Mucosa of rectum (tissue), 2 donors: ENCODE data around the gene RBKS.
"Not testable (repeated sequence)": the region's sequence is repeated elsewhere in the genome, so short reads cannot be mapped to it uniquely, and the experiment has no call there.

Source experiments
- H3K27ac ChIP-seq, 2 donors: one replicate each; pipeline ENCODE4 v1.7.0; 2013; ENCODE audit warnings: inconsistent platforms in 2 of 2, low read depth in 2 of 2, low read length in 2 of 2
- H3K27me3 ChIP-seq, 2 donors: one replicate each; pipeline ENCODE4 v1.7.0; 2013; ENCODE audit warnings: low read length in 2 of 2; ENCODE audit not compliant: control insufficient read depth in 2 of 2, insufficient read depth in 2 of 2
- H3K36me3 ChIP-seq, 2 donors: one replicate each; pipeline ENCODE4 v1.7.0; 2013; ENCODE audit warnings: low read length in 2 of 2; ENCODE audit not compliant: control insufficient read depth in 2 of 2, insufficient read depth in 2 of 2
- H3K4me1 ChIP-seq, 2 donors: one replicate each; pipeline ENCODE4 v1.7.0; 2013; ENCODE audit warnings: low read length in 2 of 2, mild to moderate bottlenecking in 1 of 2; ENCODE audit not compliant: control insufficient read depth in 2 of 2, insufficient read depth in 2 of 2
- H3K4me3 ChIP-seq, 2 donors: one replicate each; pipeline ENCODE4 v1.7.0; 2013; ENCODE audit warnings: low read length in 2 of 2
- H3K9ac ChIP-seq, 2 donors: one replicate each; pipeline ENCODE4 v1.7.0; 2013; ENCODE audit warnings: low read length in 2 of 2, low read depth in 1 of 2, mild to moderate bottlenecking in 1 of 2
- H3K9me3 ChIP-seq, 2 donors: one replicate each; pipeline ENCODE4 v1.7.0; 2013; ENCODE audit warnings: low read length in 2 of 2; ENCODE audit not compliant: control insufficient read depth in 2 of 2
- donor health status: healthy.
- donor health status: Normal muscosa, but diverticular disease.

RBKS gene

GRCh38 chr2:27881815-27882583 lies 8.2 kb downstream of the RBKS start:
- peaks cover 3 to 10% of the 10 kb centered on the region in 2 donors for H3K4me1 ChIP-seq
- not testable (repeated sequence) for H3K9ac ChIP-seq, H3K27ac ChIP-seq, H3K36me3 ChIP-seq, H3K9me3 ChIP-seq, H3K27me3 ChIP-seq, H3K4me3 ChIP-seq

GRCh38 chr2:27878825-27879224 lies 11.4 kb downstream of the RBKS start:
- Histone ChIP-seq H3K27me3 (no peaks in the 10 kb centered on the region), H3K9ac (no peak overlapping the region), H3K4me3 (no peak overlapping the region), H3K36me3 (no peaks in the 10 kb centered on the region), H3K4me1 (no peaks in the 10 kb centered on the region), H3K9me3 (peaks cover 0 to 5% of the 10 kb centered on the region in 2 donors), H3K27ac (no peak overlapping the region)

- H3K27me3 ChIP-seq = no peaks in the 10 kb centered on the region
- H3K9ac ChIP-seq = no peak overlapping the region
These were observed 14.9 kb downstream of the RBKS start for GRCh38 chr2:27875089-27875881.

GRCh38 chr2:27873091-27873490 lies 17.1 kb downstream of the RBKS start:
- Histone ChIP-seq H3K36me3 (peaks cover 0 to 3% of the 10 kb centered on the region in 2 donors), H3K9me3 (peaks cover 0 to 5% of the 10 kb centered on the region in 2 donors), H3K4me3 (no peak overlapping the region), H3K27ac (no peak overlapping the region), H3K4me1 (no peaks in the 10 kb centered on the region), H3K27me3 (no peaks in the 10 kb centered on the region), H3K9ac (no peak overlapping the region)

More at GRCh38 chr2:27875089-27875881, 14.9 kb downstream of the RBKS start:
- H3K9me3 ChIP-seq = peaks cover 0 to 5% of the 10 kb centered on the region in 2 donors
- no peaks in the 10 kb centered on the region for H3K36me3 ChIP-seq
- no peaks in the 10 kb centered on the region for H3K4me1 ChIP-seq
- H3K27ac ChIP-seq = no peak overlapping the region
- H3K4me3 ChIP-seq = no peak overlapping the region

GRCh38 chr2:27871802-27872201 lies 18.4 kb downstream of the RBKS start:
- H3K36me3 ChIP-seq = peaks cover 0 to 3% of the 10 kb centered on the region in 2 donors
- H3K9ac ChIP-seq = no peak overlapping the region
- H3K4me3 ChIP-seq = no peak overlapping the region

GRCh38 chr2:27870724-27871123 lies 19.5 kb downstream of the RBKS start:
- peaks cover 0 to 3% of the 10 kb centered on the region in 2 donors for H3K36me3 ChIP-seq
- no peak overlapping the region for H3K9ac ChIP-seq
- no peaks in the 10 kb centered on the region for H3K4me1 ChIP-seq
- H3K4me3 ChIP-seq = no peak overlapping the region
- H3K9me3 ChIP-seq = no peaks in the 10 kb centered on the region
- H3K27me3 ChIP-seq = no peaks in the 10 kb centered on the region
- no peak overlapping the region for H3K27ac ChIP-seq

More at GRCh38 chr2:27871802-27872201, 18.4 kb downstream of the RBKS start:
- Histone ChIP-seq H3K4me1 (no peaks in the 10 kb centered on the region), H3K27me3 (no peaks in the 10 kb centered on the region), H3K27ac (no peak overlapping the region), H3K9me3 (peaks cover 0 to 5% of the 10 kb centered on the region in 2 donors)

GRCh38 chr2:27869763-27870162 lies 20.4 kb downstream of the RBKS start:
- H3K4me1 ChIP-seq = no peaks in the 10 kb centered on the region
- no peak overlapping the region for H3K4me3 ChIP-seq
- H3K27ac ChIP-seq = no peak overlapping the region
- H3K27me3 ChIP-seq = no peaks in the 10 kb centered on the region
- H3K9me3 ChIP-seq = no peaks in the 10 kb centered on the region
- no peak overlapping the region for H3K9ac ChIP-seq
- peaks cover 0 to 3% of the 10 kb centered on the region in 2 donors for H3K36me3 ChIP-seq

- H3K4me1 ChIP-seq = no peaks in the 10 kb centered on the region
- no peaks in the 10 kb centered on the region for H3K27me3 ChIP-seq
- H3K9me3 ChIP-seq = no peaks in the 10 kb centered on the region
- H3K36me3 ChIP-seq = peaks cover 0 to 3% of the 10 kb centered on the region in 2 donors
- H3K27ac ChIP-seq = no peak overlapping the region
- H3K9ac ChIP-seq = no peak overlapping the region
- no peak overlapping the region for H3K4me3 ChIP-seq
These were observed 23.9 kb downstream of the RBKS start for GRCh38 chr2:27866237-27866636.

- H3K4me3 ChIP-seq, H3K4me1 ChIP-seq, H3K36me3 ChIP-seq, H3K9me3 ChIP-seq, H3K9ac ChIP-seq, H3K27ac ChIP-seq, H3K27me3 ChIP-seq: not testable (repeated sequence)
These were observed 26.2 kb downstream of the RBKS start for GRCh38 chr2:27863955-27864354.

GRCh38 chr2:27863146-27863545 lies 27.0 kb downstream of the RBKS start:
- Histone ChIP-seq H3K36me3 (no peaks in the 10 kb centered on the region), H3K9ac (no peak overlapping the region), H3K4me1 (no peaks in the 10 kb centered on the region), H3K9me3 (no peaks in the 10 kb centered on the region), H3K27me3 (no peaks in the 10 kb centered on the region), H3K27ac (no peak overlapping the region), H3K4me3 (no peak overlapping the region)
